GM12873 (cell line): Measurements from ENCODE around the gene CRISPLD2.

ENCODE experiments used
- TF ChIP-seq, protein P1 (sequence below): IDR thresholded peaks from 2 replicates; pipeline ENCODE4 v1.5.1; 2012; ENCODE audit warnings: low read depth, mild to moderate bottlenecking, moderate library complexity, low read length, control low read depth; ENCODE audit not compliant: insufficient read depth; ENCODE audit errors: missing control alignments

CRISPLD2 gene

DNA sequence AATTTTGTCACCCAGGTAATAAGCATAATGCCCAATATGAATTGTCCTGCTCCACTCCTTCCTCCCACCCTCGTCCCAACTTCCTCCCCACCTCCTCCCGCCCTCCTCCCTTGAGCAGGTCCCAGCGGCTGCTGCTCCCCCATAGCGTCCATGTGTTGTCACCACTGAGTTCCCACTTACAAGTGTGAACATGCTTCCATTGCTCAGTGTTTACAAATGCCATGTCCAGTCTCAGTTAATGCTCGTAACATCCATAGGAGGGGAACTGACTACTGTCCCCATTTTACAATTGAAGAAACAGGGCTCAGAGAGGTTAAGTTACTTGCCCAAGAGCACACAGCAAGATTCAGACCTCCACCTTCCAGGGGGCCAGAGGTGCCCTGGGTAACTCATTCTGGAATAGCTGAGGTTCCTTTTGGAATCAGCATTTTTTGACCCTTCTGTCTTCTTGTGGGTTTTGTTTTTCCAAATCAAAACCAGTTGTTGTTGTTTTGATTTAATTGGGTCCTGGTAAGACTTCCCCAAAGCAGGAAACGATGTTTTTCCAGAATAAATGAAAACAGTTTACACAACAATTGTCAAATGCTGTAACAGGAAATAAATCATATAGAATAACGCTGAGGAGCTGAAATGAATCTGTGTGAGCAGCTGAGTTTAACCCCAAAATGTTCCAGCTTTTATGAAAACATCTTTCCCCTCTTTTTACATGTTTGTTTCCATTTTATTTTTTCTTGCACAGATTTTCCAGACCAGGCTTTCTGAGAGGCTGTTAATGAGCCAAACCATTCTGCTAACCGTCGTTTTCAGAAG, 117.6 kb downstream of the CRISPLD2 start:
- TF ChIP-seq, protein P1, sequence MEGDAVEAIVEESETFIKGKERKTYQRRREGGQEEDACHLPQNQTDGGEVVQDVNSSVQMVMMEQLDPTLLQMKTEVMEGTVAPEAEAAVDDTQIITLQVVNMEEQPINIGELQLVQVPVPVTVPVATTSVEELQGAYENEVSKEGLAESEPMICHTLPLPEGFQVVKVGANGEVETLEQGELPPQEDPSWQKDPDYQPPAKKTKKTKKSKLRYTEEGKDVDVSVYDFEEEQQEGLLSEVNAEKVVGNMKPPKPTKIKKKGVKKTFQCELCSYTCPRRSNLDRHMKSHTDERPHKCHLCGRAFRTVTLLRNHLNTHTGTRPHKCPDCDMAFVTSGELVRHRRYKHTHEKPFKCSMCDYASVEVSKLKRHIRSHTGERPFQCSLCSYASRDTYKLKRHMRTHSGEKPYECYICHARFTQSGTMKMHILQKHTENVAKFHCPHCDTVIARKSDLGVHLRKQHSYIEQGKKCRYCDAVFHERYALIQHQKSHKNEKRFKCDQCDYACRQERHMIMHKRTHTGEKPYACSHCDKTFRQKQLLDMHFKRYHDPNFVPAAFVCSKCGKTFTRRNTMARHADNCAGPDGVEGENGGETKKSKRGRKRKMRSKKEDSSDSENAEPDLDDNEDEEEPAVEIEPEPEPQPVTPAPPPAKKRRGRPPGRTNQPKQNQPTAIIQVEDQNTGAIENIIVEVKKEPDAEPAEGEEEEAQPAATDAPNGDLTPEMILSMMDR: no peak

DNA sequence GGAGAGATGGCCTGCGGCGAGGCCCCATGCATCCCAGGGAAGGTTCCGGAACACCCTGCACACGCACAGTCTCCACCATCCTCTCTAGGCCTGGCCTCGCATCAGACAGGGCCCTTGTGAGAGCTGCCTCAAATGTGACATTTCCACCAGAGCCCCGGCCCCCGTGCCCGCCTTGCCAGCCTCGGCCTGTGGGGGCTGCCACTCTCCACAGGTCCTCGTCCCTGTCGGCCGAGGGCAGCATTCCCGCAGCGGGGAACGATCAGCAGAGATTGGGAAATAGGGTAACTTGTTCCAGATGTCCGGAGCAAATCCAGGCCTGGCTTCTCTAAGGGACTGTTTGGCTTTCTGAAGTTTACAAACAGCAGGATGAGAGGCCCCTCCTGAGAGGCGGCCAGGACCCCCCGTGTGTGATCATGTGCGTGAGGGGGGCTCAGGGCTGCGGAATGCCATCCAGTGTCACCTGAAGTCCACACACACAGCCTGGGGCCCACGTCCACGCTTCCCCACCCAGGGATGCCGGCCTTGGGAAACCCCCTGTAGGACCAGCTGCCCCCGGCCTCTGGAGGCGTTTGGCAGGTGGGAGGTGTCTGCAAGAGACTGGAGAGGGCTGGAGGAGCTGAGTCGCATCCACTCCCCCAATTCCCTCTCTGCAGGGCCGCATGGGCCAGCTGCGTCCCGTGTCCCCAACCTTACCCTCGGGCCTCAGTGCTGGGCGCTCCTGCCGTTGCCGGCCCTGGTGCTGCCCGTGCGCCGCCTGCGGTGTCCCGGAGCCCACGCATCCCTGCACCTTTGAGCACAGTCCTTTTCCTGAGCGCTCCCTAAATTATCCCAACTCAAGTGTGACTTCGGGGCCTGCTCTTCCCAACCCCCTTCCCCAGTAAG, 121.1 kb downstream of the CRISPLD2 start:
- TF ChIP-seq, protein P1: no peak

- TF ChIP-seq, protein P1: no peak
Measured at GRCh38 chr16:84941921-84942320, 122.1 kb downstream of the CRISPLD2 start.

GRCh38 chr16:84942786-84943185, 123.0 kb downstream of the CRISPLD2 start:
- TF ChIP-seq, protein P1: no peak

GRCh38 chr16:84943620-84944019, 123.8 kb downstream of the CRISPLD2 start:
- TF ChIP-seq, protein P1: no peak

DNA sequence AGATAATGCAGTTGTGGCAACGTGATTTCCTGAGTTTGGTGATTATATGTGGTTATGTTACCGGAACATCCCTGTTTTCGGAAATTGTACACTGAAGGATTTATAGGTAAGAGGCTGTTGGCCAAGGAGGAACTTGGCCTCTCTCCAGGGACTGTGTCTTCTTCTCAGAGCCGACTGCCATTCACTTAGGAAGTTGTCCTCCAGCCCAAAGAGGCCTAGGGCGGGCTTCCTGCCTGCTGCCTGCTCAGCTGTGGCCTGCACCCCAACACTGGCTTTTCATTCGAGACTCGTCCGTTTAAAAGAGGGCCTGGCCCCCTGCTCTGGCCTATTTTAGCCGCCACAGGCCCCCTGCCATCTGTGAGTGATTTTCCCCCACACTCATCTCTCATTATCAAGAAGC, 127.2 kb downstream of the CRISPLD2 start:
- TF ChIP-seq, protein P1: no peak
